ENCODE results near the gene MGMT. TPM values are rescaled to one million over a fixed set of nuclear protein-coding genes. Genes with fewer than 3 reads are reported as not detected.
A peak's percentile ranks its signal among the peaks of the same experiment; 100 is the strongest.

MGMT gene
- total RNA-seq, 2 donors from 2014 or later, result 26.9 to 27.7 TPM

DNA sequence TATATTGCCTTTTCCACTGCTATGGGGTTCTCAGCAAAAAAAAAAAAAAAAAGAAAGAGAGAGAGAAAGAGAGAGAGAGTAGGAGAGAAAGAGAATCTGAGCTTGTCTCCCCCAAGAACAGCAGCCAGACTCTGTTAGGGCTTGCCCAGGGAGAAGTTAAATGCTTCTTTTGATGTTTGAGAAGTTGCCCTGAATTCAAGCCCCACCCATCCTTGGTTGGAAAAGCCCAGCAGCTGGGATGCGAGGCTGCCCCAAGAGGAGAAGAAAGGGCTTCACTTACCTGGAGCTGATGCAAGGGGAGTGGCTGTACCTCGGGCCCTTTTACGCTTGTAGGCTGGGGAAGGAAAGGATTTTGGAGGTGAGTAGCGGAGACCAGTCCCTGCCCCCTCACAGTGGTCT is 20.9 kb upstream of the MGMT start:
- ATAC-seq (no peak), DNase-seq (ENCODE audit: low spot score in 2 of 2) (no peak)
- no peak overlapping the region for H3K27ac Mint-ChIP-seq
- no peaks in the 10 kb centered on the region for H3K36me3 Mint-ChIP-seq
- H3K9me3 Mint-ChIP-seq, result peaks cover 0 to 3% of the 10 kb centered on the region in 2 donors

DNA sequence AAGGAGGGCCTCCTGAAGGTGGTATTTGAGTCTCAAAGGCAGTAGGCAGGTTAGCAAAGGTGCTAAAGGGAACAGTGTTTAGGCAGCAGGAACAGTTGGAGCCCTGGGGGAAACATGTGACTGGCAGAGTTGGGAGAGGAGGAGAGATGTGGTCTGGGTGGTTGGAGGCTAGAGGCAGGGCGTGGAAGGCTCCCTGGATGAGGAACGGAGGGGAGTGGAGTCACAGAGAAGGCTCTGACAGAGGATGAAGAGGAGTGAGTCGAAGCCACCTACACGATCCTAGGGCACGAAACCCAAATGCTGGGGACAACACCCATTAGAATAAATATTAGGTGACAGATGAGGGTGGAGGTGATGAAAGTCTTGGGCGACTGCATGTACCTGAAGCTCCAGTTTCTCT is 19.6 kb upstream of the MGMT start:
- H3K9me3 Mint-ChIP-seq, result peaks cover 0 to 5% of the 10 kb centered on the region in 2 donors
- no peaks in the 10 kb centered on the region for H3K36me3 Mint-ChIP-seq
- no peak overlapping the region for H3K27ac Mint-ChIP-seq
- no peak for DNase-seq (ENCODE audit: low spot score in 2 of 2)
- no peak for ATAC-seq

DNA sequence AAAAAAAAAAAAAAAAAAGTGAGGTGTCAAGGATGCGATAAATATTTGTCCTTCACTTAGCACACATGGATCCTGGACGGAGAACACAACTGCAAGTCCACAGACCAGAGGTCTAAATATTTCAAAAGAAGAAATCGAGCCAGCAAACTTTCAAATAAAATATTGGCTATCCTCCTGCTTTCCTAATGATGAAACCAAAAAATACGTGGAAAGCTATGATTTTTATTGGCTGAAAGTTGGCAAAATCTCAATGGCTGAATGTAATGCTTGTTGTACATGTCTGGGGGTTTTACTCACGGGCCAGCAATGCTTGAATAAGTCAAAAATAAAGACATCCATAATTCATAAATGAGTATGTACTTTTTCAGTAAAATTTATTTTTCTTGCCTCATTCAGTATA is 19.0 kb upstream of the MGMT start:
- Mint-ChIP-seq H3K9me3 (peaks cover 0 to 5% of the 10 kb centered on the region in 2 donors), H3K36me3 (no peaks in the 10 kb centered on the region), H3K27ac (no peak overlapping the region)
- ATAC-seq (no peak), DNase-seq (ENCODE audit: low spot score in 2 of 2) (no peak)

DNA sequence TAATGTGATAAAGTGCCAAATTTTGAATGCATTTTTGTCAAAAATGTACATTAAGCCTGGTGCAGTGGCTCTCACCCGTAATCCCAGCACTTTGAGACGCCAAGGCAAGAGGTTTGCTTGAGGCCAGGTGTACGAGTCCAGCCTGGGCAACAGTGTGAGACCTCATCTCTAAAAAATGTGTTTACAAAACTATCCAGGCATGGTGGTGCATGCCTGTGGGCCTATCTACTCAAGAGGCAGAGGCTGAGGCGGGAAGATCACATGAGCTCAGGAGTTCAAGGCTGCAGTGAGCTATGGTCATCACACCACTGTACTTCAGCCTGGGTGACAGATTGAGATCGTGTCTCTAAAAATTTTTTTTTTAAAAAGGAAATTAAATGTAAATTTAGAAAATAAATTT is 18.5 kb upstream of the MGMT start:
- peaks cover 0 to 5% of the 10 kb centered on the region in 2 donors for H3K9me3 Mint-ChIP-seq
- DNase-seq (ENCODE audit: low spot score in 2 of 2) (no peak), ATAC-seq (no peak)
- no peaks in the 10 kb centered on the region for H3K36me3 Mint-ChIP-seq
- H3K27ac Mint-ChIP-seq, result no peak overlapping the region

DNA sequence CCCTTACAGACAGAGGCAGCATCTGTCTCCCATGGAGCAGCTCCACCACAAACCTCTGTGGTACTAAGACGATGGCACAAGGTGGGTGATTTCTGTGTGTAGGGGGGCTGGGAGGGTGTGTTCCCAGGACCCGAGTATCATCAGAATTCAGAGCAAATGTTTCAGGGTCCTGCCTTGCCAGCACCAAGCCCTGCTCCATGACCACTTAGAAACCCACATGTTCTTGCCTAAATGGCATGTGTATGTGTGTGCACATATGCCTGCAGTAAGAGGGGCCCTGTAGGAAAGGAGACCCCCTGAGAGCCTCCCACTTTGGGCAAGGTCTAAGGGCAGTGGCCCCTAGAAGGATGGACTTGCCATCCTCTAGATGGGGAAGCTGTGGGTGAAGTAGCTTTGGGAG is 17.1 kb upstream of the MGMT start:
- no peak overlapping the region for H3K27ac Mint-ChIP-seq
- no peak for ATAC-seq
- peaks cover 0 to 5% of the 10 kb centered on the region in 2 donors for H3K9me3 Mint-ChIP-seq

DNA sequence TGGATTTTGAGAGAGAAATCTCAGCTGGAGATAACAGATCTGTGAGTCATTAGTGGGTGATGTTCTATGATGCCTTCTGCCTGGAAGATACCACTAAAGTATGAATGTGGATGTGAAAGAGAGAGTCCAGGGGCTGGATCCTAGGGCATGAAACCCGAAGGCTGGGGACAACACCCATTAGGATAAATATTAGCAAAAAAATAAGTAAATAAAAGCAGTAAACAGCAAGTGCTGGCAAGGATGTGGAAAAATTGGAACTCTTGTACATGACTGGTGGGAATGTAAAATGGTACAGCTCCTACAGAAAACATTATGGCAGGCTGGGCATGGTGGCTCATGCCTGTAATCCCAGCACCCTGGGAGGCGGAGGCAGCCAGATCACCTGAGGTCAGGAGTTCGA is 16.6 kb upstream of the MGMT start:
- no peak for DNase-seq (ENCODE audit: low spot score in 2 of 2)
- Mint-ChIP-seq H3K27ac (no peak overlapping the region), H3K9me3 (peaks cover 0 to 5% of the 10 kb centered on the region in 2 donors), H3K36me3 (no peaks in the 10 kb centered on the region)
- ATAC-seq, result no peak

More for the DNA sequence above, 17.1 kb upstream of the MGMT start:
- no peak for DNase-seq (ENCODE audit: low spot score in 2 of 2)
- no peaks in the 10 kb centered on the region for H3K36me3 Mint-ChIP-seq

DNA sequence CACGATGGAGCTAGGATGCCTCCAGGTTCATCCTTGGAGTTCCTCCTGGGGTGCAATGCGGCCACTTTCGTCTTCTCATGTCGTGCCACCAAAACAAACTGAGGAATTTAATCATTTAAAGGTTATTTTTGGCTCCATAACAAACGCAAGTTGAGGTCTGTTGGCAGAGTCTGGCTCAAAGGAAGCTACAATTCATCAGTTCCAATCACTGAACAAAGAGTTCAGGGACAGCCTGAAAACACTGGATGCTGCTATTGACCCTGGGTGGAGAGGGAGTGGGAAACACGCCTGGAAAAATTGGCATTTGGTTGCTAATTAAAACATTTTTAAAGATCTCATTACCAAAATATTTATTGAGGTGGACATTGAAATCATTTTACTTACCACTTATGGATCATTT is 11.4 kb upstream of the MGMT start:
- Mint-ChIP-seq H3K27ac (no peak overlapping the region), H3K9me3 (peaks cover 0 to 5% of the 10 kb centered on the region in 2 donors), H3K36me3 (no peaks in the 10 kb centered on the region)
- DNase-seq (ENCODE audit: low spot score in 2 of 2), result no peak
- no peak for ATAC-seq

DNA sequence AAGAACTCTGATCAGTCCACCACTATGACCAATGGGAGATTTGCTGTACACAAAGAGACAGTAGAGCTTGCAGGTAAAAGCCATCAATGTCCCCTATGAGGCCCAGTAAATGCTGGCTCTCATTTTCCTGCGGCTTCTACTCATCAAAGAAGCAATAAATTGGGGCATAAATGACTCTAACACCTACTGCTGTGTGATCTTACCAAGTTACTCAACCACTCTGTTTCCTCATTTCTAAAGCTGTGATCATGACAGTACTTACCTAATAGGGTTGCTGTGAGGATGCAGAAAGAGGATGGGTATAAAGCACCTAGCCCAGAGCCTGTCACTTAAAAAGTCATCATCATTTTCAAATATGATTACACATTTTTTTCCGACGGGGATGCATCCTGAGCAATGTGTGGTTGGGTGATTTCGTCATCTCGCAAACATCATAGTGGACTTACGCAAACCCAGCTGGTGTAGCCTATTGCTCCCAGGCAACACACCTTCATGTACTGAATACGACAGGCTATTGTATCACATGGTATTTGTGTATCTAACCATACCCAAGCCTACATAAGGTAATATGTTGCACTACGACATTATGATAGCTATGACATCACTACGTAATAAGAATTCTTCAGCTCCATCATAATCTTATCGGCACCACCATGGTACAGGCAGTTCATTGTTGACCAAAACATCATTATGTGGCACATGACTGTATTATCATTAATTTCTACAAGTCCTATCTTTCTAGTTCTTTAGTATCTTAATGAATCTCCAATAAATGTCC is 7.1 kb upstream of the MGMT start:
- DNase-seq (ENCODE audit: low spot score in 2 of 2) (no peak), ATAC-seq (no peak)
- H3K9me3 Mint-ChIP-seq, result no peaks in the 10 kb centered on the region
- H3K36me3 Mint-ChIP-seq, result no peaks in the 10 kb centered on the region
- no peak overlapping the region for H3K27ac Mint-ChIP-seq

DNA sequence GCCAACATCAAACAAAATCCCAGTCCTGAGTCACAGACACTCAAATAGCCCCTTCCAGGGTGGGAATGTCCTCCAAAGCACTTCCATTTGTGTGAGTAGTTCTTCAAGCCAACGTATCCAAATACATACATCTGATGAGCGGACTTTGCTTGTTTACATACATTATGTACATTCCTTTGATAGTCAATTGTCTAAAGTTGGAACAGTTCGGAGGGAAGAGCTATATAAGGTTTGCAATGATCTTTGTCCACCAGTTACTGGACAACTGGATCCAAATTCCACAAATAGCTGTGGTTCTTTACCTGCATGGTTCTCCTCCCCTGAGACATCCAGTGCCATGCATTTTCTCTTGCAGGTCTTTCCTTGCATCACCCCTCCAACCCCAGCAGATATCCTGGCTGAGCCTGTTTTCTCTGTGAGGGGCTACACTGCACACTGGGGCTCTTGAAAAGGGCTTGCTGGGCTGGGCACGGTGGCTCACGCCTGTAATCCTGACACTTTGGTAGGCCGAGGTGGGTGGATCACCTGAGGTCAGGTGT is 4.7 kb upstream of the MGMT start:
- no peak for DNase-seq (ENCODE audit: low spot score in 2 of 2)
- ATAC-seq, result no peak
- Mint-ChIP-seq H3K36me3 (no peaks in the 10 kb centered on the region), H3K9me3 (no peaks in the 10 kb centered on the region), H3K27ac (no peak overlapping the region)

DNA sequence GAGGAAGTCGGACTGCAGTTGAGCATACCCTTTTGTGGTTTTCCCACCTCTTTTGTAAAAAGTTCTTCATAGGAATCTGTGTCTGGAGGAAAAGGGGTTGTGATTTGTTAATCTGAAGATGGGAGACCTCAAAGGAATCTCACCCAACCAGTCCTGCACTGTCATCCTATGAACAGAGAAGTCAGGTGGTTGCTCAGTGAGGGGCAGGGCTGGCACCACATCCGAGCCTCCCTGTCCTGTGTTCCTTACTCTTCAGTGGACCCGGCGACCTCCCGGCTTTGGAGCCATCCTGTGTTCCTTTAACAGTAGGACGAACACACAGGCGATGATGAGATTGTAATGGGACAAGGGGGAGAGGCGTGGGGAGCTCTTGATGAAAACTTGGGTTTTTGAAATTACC is 2.8 kb upstream of the MGMT start:
- ATAC-seq (no peak), DNase-seq (ENCODE audit: low spot score in 2 of 2) (no peak)
- H3K27ac Mint-ChIP-seq, result no peak overlapping the region
- no peaks in the 10 kb centered on the region for H3K9me3 Mint-ChIP-seq
- no peaks in the 10 kb centered on the region for H3K36me3 Mint-ChIP-seq

DNA sequence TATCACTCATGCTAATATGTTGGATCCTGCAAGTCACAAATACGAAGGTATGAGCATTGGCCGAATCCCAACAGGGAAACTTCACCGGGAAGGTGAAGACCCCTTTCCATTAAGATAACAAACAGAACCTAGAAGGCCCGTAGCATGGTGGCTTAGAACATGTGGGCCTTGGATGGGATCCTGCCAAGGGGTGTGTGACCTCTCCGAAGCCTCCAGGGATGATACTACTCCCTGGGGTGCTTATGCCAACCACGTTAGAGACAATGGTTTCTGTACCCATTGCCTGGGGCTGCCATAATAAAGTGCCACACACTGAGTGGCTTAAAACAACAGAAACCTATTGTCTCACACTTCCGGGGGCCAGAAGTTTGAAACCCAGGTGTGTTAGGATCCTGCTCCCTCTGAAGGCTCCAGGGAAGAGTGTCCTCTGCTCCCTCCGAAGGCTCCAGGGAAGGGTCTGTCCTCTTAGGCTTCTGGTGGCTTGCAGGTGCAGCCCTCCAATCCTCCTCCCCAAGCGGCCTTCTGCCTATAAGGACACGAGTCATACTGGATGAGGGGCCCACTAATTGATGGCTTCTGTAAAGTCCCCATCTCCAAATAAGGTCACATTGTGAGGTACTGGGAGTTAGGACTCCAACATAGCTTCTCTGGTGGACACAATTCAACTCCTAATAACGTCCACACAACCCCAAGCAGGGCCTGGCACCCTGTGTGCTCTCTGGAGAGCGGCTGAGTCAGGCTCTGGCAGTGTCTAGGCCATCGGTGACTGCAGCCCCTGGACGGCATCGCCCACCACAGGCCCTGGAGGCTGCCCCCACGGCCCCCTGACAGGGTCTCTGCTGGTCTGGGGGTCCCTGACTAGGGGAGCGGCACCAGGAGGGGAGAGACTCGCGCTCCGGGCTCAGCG is 992 bp upstream of the MGMT start:
- Mint-ChIP-seq H3K27ac (peak overlapping the region in 1 of 2 donors; percentile 85), H3K36me3 (peaks cover 0 to 3% of the 10 kb centered on the region in 2 donors)

DNA sequence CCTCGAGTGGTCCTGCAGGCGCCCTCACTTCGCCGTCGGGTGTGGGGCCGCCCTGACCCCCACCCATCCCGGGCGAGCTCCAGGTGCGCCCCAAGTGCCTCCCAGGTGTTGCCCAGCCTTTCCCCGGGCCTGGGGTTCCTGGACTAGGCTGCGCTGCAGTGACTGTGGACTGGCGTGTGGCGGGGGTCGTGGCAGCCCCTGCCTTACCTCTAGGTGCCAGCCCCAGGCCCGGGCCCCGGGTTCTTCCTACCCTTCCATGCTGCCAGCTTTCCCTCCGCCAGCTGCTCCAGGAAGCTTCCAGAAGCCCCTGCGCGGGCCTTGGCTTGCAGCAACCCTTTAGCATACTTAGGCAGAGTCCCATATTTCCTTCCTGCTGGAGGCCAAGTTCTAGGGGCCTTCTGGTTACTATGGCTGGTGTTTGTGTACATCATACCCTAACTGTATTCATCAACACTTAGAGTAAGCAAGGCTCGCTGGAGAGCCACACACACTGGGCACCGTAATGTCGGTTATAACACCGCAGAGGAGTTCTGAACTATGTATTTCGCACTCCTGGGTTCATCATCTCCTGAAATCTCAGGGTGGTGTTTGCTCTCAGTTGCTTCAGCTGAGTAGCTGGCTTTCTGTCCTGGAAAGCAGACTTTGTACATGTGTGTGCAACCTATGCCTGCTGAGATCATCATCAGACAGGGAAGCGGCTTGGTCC is 471 bp downstream of the MGMT start:
- Mint-ChIP-seq H3K36me3 (peaks cover 0 to 6% of the 10 kb centered on the region in 2 donors), H3K9me3 (no peaks in the 10 kb centered on the region), H3K27ac (peak overlapping the region; percentile 68 to 85)
- DNase-seq (ENCODE audit: low spot score in 2 of 2), result no peak
- ATAC-seq, result peak in 1 of 2 donors; percentile 0

More for the DNA sequence above, 992 bp upstream of the MGMT start:
- ATAC-seq (peak; percentile 0 to 1), DNase-seq (ENCODE audit: low spot score in 2 of 2) (no peak)
- no peaks in the 10 kb centered on the region for H3K9me3 Mint-ChIP-seq

DNA sequence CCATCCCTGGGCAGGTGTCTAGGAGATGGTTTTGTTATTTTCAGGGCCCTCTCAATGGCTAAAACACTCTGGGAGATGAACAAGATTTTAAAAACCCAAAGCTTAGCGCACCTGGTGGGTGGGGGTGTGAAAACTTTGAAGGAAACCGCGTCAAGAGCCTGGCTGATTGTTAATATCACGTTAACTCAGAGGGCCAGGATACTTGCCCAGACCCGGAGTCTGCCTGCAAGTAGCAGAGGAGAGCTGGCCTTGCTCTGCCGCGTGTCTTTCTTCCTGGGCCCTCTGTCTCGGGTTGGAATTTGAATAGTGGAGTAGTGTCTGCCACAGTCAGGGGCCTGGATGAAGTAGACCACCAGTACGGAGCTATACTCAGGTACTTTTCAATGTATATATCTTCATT is 1.1 kb downstream of the MGMT start:
- H3K36me3 Mint-ChIP-seq, result peaks cover 0 to 6% of the 10 kb centered on the region in 2 donors
- ATAC-seq, result no peak
- no peak for DNase-seq (ENCODE audit: low spot score in 2 of 2)
- peak overlapping the region; percentile 68 to 85 for H3K27ac Mint-ChIP-seq
- H3K9me3 Mint-ChIP-seq, result no peaks in the 10 kb centered on the region

DNA sequence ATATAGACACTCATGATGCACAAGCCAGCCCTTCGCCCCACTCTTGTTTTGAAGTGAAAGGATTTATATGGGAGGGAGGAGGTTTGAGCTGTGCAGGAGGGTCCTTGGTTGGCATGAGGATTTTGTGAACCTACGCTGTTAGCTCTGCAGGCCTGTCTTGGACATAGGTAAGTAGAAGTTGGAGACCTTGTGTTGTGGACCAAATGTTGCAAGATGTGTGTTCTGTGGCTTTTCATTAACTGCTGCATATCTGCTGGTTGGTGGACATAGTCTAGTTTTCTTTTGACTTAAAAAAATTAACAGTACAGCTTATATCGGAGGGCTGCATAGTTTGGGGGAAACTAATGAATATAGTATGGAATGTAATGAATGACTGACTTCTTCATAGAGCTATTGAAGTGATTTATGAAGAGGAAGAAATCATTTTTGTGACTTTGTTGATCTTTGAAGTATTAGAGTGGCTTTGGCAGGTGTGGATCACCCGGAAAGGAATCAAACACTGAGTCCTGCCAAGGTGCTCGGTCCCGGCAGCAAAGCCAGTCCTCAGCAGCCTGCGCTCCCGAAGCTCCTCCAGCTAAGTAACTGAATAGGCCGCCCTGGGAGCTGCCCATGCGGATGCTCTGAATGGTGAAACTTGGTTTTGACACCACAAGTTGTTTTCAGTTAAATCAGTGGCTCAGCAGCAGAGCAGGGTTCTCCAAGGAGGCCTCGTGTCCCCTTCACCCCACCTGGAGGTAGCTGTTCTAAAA is 3.2 kb downstream of the MGMT start:
- ATAC-seq, result no peak
- peaks cover 0 to 6% of the 10 kb centered on the region in 2 donors for H3K36me3 Mint-ChIP-seq
- H3K27ac Mint-ChIP-seq, result no peak overlapping the region
- no peaks in the 10 kb centered on the region for H3K9me3 Mint-ChIP-seq
- DNase-seq (ENCODE audit: low spot score in 2 of 2), result no peak

DNA sequence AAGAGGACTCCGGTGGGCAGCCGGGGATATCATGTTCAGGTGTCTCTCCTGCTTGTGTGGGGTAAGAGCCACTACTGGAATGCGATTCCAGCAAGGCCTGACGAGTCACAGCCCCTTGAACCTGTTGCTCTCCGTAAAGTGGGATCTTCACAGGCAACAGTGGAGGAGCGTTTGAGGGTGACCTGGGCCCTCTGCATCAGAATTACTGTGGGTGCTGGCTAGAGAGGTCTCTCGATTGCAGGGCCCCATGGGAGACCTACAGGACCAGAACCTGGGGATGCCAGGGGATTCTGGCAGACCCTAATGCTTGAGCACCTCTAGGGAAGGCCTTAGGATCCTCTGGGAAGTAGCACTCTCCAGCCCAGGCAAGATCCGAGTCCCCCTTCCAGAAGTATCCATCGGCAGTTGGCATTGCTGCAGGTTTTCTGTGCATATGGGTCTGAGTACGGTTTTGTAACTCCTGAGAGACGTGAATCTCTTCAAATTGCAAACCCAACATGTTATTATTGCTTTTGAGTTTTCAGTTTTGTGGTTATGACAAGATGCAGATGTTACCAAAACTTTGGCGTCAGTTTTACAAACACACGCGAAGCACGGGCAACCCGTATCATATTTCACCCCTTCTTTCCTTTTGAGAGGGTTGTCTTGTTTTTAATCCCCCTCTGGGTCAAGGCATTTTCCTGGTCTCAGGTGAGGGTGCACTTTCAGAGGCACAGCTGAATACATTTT is 4.6 kb downstream of the MGMT start:
- Mint-ChIP-seq H3K27ac (no peak overlapping the region), H3K36me3 (peaks cover 0 to 6% of the 10 kb centered on the region in 2 donors), H3K9me3 (no peaks in the 10 kb centered on the region)
- ATAC-seq, result no peak
- DNase-seq (ENCODE audit: low spot score in 2 of 2), result no peak

Data from activated naive CD4-positive, alpha-beta T cell treated with anti-CD3 and anti-CD28 coated beads, Interleukin-2, amount 50 U/mL, for 72 hours (primary cell).